Peyer's patch (tissue), 4 donors: ENCODE data around the gene C1QL1. TPM values are rescaled to one million over a fixed set of nuclear protein-coding genes. Genes with fewer than 3 reads are reported as not detected.

ENCODE experiments used
- DNase-seq, 3 donors: peaks; one replicate each; pipeline ENCODE4 v3.0.0-alpha.2; 2017 to 2019
- H3K27ac ChIP-seq, 4 donors: fragments of 200-600 bp; sonication (generic); one replicate each; pipeline ENCODE4 v1.5.1; 2016 to 2019
- H3K27me3 ChIP-seq, 2 donors: fragments of 200-600 bp; sonication (generic); one replicate each; pipeline ENCODE4 v1.5.1; 2019
- H3K36me3 ChIP-seq, 3 donors: fragments of 200-600 bp; sonication (generic); one replicate each; pipeline ENCODE4 v1.5.1; 2016 to 2019
- H3K4me1 ChIP-seq, 4 donors: fragments of 200-600 bp; sonication (generic); one replicate each; pipeline ENCODE4 v1.5.1; 2016 to 2019
- H3K4me3 ChIP-seq, 4 donors: fragments of 200-600 bp; sonication (generic); 1 replicate in 3 of 4; 2 replicates in 1 of 4; pipeline ENCODE4 v1.5.1; 2016 to 2019; ENCODE audit warnings: mild to moderate bottlenecking in 1 of 4
- H3K9me3 ChIP-seq, 4 donors: fragments of 200-600 bp; sonication (generic); one replicate each; pipeline ENCODE4 v1.5.1; 2016 to 2019; ENCODE audit warnings: mild to moderate bottlenecking in 1 of 4
- CTCF ChIP-seq, 6 experiments: fragments of 450-650 bp in 4 of 6; fragments of 200-600 bp in 2 of 6; sonication (generic) in 1 of 6; IDR thresholded peaks; one replicate each; pipeline ENCODE4 v1.5.1; 2017 to 2019; ENCODE audit warnings: antibody characterized with exemption in 6 of 6, mild to moderate bottlenecking in 3 of 6, moderate library complexity in 1 of 6
- POLR2A ChIP-seq, 2 donors: fragments of 450-650 bp; IDR thresholded peaks; one replicate each; pipeline ENCODE4 v1.5.1; 2017; ENCODE audit warnings: antibody characterized with exemption in 2 of 2, mild to moderate bottlenecking in 2 of 2, moderate library complexity in 2 of 2
- total RNA-seq, 4 donors: library from RNA; depleted of rRNA; stranded (reverse); fragments of >200 nt; gene quantifications; one replicate each; pipeline ENCODE4 v1.1.0, GENCODE V29; 2016

Gene C1QL1
- total RNA-seq, 4 donors from 2014 or later = 0.67 to 3.3 TPM; not detected in 2

DNA sequence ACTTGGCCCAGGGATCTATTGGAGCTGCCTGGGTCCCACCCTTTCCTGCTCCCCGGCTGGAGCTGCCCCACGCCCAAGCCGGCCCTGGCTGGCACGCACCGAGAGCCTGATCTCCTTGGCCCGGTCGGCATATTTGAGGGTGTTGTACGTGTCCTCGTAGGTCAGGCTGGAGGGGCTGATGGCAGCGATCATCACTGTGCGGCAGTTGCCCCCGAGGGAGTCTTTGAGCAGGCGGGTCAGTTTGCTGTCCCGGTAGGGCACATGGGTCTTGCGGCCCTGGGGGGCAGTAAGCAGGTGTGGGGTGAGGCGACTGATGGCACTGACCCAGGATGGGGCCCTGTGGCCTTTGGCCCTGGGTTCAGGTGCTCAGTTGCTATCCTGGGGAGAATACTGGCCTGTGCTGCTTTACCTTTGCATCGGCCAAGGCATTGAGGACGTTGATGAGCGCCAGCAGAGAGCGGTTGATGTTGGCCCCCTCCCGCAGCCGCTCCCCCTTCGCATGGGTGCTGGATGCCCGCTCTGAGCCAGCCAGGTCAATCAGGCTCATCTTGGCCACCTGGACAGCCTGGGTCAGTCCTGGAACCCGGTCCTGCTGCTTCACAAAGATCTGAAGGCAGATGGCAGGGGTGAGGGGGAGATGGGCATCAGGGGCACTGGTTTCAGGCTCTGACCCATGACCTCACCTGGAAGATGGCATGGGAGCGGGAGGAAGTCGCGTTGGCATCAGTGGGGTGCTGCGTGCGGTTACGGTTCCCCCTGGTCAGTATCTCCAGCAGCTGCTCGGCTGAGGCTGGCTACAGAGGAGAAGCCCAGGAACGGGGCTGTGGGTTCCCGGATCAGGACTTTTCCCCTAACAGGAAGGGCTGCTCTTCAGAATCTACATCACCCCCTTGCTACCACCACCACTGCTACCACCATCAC is 34.0 kb downstream of the C1QL1 start:
- H3K27ac ChIP-seq = no peak overlapping the region
- H3K36me3 ChIP-seq = no peaks in the 10 kb centered on the region
- no peaks in the 10 kb centered on the region for H3K9me3 ChIP-seq
- DNase-seq = peak in 1 of 3 donors; percentile 34
- H3K4me1 ChIP-seq = no peaks in the 10 kb centered on the region
- no peaks in the 10 kb centered on the region for H3K27me3 ChIP-seq
- TF ChIP-seq POLR2A (IDR thresholded peaks at IDR 0.05) = no peak
- no peak for TF ChIP-seq CTCF (IDR thresholded peaks at IDR 0.05)
- no peak overlapping the region for H3K4me3 ChIP-seq

DNA sequence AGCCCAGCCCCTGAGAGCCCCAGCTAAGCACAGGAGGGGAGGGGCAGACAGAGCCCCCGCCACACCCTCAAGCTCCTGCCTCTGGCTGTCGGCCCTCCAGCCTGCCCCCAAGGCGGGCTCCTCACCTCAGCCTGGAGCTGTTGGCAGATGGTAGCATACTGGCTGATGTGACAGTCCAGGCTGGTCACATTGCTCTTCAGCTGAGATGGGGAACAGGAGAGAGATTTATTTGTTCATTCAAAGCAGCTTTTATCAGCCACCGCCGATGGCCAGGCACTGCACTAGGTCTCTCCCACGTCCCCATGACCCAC is 35.4 kb downstream of the C1QL1 start:
- H3K36me3 ChIP-seq = no peaks in the 10 kb centered on the region
- no peaks in the 10 kb centered on the region for H3K9me3 ChIP-seq
- TF ChIP-seq POLR2A (IDR thresholded peaks at IDR 0.05) (no peak), CTCF (IDR thresholded peaks at IDR 0.05) (no peak)
- H3K27me3 ChIP-seq = no peaks in the 10 kb centered on the region
- H3K27ac ChIP-seq = no peak overlapping the region
- no peak overlapping the region for H3K4me3 ChIP-seq
- H3K4me1 ChIP-seq = no peaks in the 10 kb centered on the region
- DNase-seq = peak in 1 of 3 donors; percentile 32

GRCh38 chr17:44932096-44932786 is 35.9 kb downstream of the C1QL1 start:
- H3K36me3 ChIP-seq = no peaks in the 10 kb centered on the region
- H3K9me3 ChIP-seq = no peaks in the 10 kb centered on the region
- no peaks in the 10 kb centered on the region for H3K27me3 ChIP-seq
- H3K4me3 ChIP-seq = no peak overlapping the region
- peak in 1 of 3 donors; percentile 25 for DNase-seq
- no peaks in the 10 kb centered on the region for H3K4me1 ChIP-seq
- TF ChIP-seq POLR2A (IDR thresholded peaks at IDR 0.05) (no peak), CTCF (IDR thresholded peaks at IDR 0.05) (no peak)
- H3K27ac ChIP-seq = no peak overlapping the region

GRCh38 chr17:44931376-44931775 is 36.7 kb downstream of the C1QL1 start:
- no peaks in the 10 kb centered on the region for H3K36me3 ChIP-seq

DNA sequence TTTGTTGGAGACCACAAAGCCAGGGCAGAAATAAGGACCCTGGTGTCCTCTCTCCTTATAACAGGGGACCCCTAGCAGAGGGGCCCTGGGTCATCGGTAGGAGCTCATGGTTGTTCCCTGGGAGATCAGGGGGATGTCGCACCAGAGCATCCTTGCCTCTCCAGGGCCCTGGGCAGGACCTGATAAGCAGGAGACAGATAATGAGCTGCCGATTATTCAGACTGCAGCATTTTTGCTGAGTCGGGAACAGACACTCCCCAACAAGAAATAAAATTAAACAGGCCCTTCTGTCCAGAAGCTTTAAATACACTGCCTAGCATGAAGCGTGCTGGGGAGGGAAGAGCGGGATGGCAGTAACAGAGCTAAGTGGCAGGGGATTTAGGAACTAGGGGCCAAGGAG is 37.4 kb downstream of the C1QL1 start:
- peak in 1 of 3 donors; percentile 19 for DNase-seq
- H3K4me1 ChIP-seq = no peaks in the 10 kb centered on the region
- H3K36me3 ChIP-seq = no peaks in the 10 kb centered on the region
- TF ChIP-seq POLR2A (IDR thresholded peaks at IDR 0.05) = no peak
- no peak for TF ChIP-seq CTCF (IDR thresholded peaks at IDR 0.05)
- no peaks in the 10 kb centered on the region for H3K27me3 ChIP-seq
- H3K9me3 ChIP-seq = no peaks in the 10 kb centered on the region
- no peak overlapping the region for H3K4me3 ChIP-seq
- no peak overlapping the region for H3K27ac ChIP-seq

More at GRCh38 chr17:44931376-44931775, 36.7 kb downstream of the C1QL1 start:
- H3K27ac ChIP-seq = no peak overlapping the region
- no peaks in the 10 kb centered on the region for H3K27me3 ChIP-seq
- H3K9me3 ChIP-seq = no peaks in the 10 kb centered on the region
- H3K4me3 ChIP-seq = no peak overlapping the region
- no peak for TF ChIP-seq POLR2A (IDR thresholded peaks at IDR 0.05)
- no peak for TF ChIP-seq CTCF (IDR thresholded peaks at IDR 0.05)
- H3K4me1 ChIP-seq = no peaks in the 10 kb centered on the region
- peak in 1 of 3 donors; percentile 18 for DNase-seq
